Measurements from ENCODE around the gene DHTKD1.
"Not testable (repeated sequence)": the region's sequence is repeated elsewhere in the genome, so short reads cannot be mapped to it uniquely, and the experiment has no call there.

DHTKD1 gene

DNA sequence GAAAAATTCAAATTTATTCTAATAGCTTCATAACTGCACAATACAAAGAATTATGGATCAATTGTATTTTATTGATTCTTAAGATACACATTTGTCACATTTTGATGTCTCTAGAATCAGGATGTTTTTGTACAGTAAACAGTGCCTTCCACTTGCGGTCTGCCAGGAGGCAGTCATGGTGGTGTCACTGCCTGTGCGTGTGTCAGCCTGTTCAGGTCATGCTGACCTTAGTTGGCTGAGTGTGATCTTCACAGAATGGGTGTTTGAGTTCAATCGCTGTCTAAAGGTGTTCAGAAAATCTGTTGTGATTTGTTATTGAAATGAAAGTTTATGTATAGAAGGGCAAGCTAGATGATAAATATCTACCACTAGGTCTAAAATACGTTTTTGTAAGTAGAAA is 81.4 kb downstream of the DHTKD1 start:
- no peak for DNase-seq (ENCODE audit: low spot score)

DNA sequence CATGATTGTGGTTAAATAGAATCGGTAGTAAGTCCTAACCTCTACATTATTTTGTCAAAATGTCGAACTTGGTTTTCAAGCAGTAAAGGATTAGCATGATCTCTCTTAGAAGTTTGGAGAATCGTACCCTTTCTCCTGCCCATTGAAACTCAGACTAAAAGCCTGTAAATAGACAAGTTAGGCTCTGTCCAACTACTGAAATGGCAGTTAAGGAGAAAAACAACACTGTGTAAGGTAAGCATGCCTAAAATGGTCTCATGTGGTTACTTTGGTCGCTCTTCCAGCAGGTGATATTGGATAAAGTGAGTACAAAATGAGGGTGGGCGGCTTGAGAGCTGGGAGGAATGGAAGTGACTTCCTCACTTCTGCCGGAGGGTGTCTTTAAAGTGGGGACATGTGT is 85.8 kb downstream of the DHTKD1 start:
- no peak for DNase-seq (ENCODE audit: low spot score)

GRCh38 chr10:12156367-12157123 is 87.8 kb downstream of the DHTKD1 start:
- DNase-seq (ENCODE audit: low spot score) = no peak

DNA sequence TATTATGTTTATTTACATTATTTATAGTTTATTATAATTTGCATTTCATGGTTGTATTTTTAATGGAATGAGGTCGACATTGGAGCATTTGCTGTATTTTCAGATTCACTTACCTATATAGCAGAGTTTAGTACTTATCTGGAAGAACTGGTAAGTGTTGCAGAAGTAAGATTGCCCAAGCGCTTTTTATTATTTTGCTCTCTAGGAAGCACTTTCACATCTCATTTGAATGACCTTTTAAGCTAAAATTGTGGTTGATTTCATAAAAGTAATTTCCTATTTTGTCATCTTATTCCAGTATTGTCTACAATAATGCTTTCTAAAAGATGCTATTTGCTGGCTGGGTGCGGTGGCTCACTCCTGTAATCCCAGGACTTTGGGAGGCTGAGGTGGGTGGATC is 89.4 kb downstream of the DHTKD1 start:
- DNase-seq (ENCODE audit: low spot score) = no peak

DNA sequence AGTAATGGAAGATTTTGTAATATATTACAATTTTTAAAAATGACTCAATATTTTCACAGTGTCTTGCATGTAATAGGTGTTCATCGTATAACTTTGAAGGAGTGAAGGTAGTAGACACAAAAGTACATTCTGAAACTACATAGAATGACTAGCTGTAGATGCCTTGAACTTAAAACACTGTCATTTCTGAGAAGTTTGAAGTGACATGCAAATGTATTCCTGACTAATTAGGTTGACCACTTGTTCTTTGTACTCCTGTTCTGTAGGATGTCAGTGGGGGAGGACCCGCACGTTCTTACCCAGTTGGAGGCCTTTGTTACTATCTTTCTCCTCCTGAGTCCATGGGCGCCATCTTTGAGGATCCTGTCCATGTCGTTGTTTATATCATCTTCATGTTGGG is 91.9 kb downstream of the DHTKD1 start:
- DNase-seq (ENCODE audit: low spot score) = no peak

- DNase-seq (ENCODE audit: low spot score) = no peak
These were observed 94.2 kb downstream of the DHTKD1 start for GRCh38 chr10:12162927-12163326.

DNA sequence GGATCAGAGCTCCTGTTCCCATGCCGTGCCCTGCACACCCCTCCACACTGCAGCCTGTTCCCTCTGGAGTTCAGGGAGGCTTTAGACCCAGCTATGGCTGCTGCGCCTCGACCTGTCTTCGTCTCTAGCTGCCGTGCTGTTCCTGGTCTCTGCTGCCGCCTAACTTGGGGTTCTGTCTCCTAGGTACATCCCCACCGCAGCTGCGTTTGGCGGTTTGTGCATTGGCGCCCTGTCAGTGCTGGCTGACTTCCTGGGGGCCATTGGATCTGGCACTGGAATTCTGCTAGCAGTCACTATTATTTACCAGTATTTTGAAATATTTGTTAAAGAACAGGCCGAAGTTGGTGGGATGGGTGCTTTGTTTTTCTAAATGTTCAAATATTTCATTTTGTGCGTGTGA is 95.3 kb downstream of the DHTKD1 start:
- no peak for DNase-seq (ENCODE audit: low spot score)

- no peak for DNase-seq (ENCODE audit: low spot score)
These were observed 96.3 kb downstream of the DHTKD1 start for GRCh38 chr10:12165036-12165435.

GRCh38 chr10:12165999-12166775 is 97.4 kb downstream of the DHTKD1 start:
- no peak for DNase-seq (ENCODE audit: low spot score)

DNA sequence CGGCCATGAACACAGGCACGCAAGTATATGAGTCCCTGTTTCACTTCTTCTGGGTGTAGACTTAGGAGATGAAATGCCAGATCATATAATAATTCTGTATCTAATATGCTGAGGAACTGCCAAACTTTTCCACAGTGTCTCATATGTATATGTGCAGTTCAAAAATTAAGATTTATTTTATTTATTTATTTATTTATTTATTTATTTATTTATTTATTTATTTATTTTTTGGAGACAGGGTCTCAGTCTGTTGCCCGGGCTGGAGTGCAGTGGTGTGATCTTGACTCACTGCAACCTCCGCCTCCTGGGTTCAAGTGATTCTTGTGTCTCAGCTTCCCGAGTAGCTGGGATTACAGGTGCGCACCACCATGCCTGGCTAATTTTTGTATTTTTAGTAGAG is 102.8 kb downstream of the DHTKD1 start:
- not testable (repeated sequence) for DNase-seq (ENCODE audit: low spot score)
